Gastrocnemius medialis (tissue), 4 donors: Measurements from ENCODE around the gene EPHA8.

ENCODE experiments used
- POLR2A ChIP-seq, 2 donors: fragments of 450-650 bp; IDR thresholded peaks; one replicate each; pipeline ENCODE4 v1.6.1; 2017; ENCODE audit warnings: antibody characterized with exemption in 2 of 2, mild to moderate bottlenecking in 2 of 2, moderate library complexity in 2 of 2
- TF ChIP-seq, protein P1 (sequence below), 5 experiments: fragments of 450-650 bp in 3 of 5; fragments of 200-600 bp in 2 of 5; sonication (generic) in 2 of 5; IDR thresholded peaks in 4 of 5; conservative IDR thresholded peaks in 1 of 5; 1 replicate in 4 of 5; 2 replicates in 1 of 5; pipeline ENCODE4 v1.5.1; 2016 to 2019; ENCODE audit warnings: antibody characterized with exemption in 5 of 5, mild to moderate bottlenecking in 3 of 5, moderate library complexity in 3 of 5

GRCh38 chr1:22573237-22573636, 9.9 kb downstream of the EPHA8 start:
- TF ChIP-seq POLR2A (IDR thresholded peaks at IDR 0.05), result no peak
- TF ChIP-seq, protein P1, sequence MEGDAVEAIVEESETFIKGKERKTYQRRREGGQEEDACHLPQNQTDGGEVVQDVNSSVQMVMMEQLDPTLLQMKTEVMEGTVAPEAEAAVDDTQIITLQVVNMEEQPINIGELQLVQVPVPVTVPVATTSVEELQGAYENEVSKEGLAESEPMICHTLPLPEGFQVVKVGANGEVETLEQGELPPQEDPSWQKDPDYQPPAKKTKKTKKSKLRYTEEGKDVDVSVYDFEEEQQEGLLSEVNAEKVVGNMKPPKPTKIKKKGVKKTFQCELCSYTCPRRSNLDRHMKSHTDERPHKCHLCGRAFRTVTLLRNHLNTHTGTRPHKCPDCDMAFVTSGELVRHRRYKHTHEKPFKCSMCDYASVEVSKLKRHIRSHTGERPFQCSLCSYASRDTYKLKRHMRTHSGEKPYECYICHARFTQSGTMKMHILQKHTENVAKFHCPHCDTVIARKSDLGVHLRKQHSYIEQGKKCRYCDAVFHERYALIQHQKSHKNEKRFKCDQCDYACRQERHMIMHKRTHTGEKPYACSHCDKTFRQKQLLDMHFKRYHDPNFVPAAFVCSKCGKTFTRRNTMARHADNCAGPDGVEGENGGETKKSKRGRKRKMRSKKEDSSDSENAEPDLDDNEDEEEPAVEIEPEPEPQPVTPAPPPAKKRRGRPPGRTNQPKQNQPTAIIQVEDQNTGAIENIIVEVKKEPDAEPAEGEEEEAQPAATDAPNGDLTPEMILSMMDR (IDR thresholded peaks at IDR 0.05 in 4 of 5, conservative IDR thresholded peaks at IDR 0.05 in 1 of 5), result no peak
